HFFc6 (cell line): ENCODE data around the gene BFSP2. TPM values are rescaled to one million over a fixed set of nuclear protein-coding genes. Genes with fewer than 3 reads are reported as not detected.

Experiments
- total RNA-seq, 6 experiments: library from RNA; stranded (reverse); fragmentation: NEBNext Ultra II Directional; extraction: Animal tissue kit (Norgen Biotek cat#: 25700); gene quantifications; 2 replicates in 1 of 6; 3 replicates in 5 of 6; pipeline ENCODE4 v1.2.3, GENCODE V29; 2021

The BFSP2 gene
- total RNA-seq, 6 experiments from 2014 or later: not detected

Other genes with a start within 250 kb of the BFSP2 start
- 100 to 1,000 TPM; 163 to 208 (median 184) TPM for gene CDV3, start 173.6 kb downstream of the BFSP2 start, total RNA-seq